HG02678 (cell line): Measurements from ENCODE around the gene INSYN1.
"Not testable (repeated sequence)": the region's sequence is repeated elsewhere in the genome, so short reads cannot be mapped to it uniquely, and the experiment has no call there.

Experiments
- ATAC-seq: cut with Tn5 transposase; IDR thresholded peaks from one replicate; pipeline ENCODE4 v1.9.1; 2021; ENCODE audit warnings: mild to moderate bottlenecking, moderate library complexity; ENCODE audit not compliant: unreplicated experiment

The INSYN1 gene

GRCh38 chr15:73750438-73750837 lies 2.7 kb downstream of the INSYN1 start:
- no peak for ATAC-seq

GRCh38 chr15:73749971-73750370 lies 3.2 kb downstream of the INSYN1 start:
- no peak for ATAC-seq

DNA sequence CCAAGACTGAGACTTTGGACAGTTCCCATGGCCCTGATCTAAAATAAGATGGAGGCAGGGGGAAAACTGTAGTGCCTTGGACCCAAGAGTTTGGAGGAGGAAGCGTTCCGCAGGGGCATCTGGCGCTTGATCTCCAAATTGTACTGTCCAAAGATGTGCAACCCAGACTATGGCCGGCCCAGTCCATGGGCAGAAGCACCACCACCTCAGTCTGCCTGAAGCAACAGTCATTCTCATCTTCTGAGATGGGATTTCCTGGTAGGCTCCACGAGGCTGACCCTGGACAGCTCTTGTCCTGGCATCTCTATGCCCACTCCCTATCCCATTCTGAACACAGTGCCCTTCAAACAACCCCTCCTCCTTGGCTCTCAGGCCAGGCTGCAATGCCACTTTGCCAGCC lies 3.6 kb downstream of the INSYN1 start:
- ATAC-seq, result no peak

DNA sequence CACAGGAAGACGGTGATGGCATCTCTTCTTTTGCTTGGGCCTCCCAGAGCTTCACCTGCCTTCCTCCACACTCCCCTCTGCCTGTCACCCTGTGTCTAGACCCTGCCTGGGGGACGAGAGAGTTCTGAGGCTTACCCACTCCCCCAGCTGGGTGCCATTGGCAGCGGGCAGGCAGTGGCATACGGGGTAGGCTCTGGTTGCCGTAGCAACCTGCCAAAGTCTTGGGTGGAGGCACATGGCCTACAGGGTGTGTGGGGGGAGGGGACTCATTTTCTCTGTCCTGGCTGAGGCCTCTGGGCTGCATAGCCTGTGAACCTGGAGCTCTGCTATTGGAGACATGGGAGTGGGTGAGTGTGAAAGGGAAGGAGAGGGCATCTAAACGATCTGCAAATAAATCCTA lies 4.4 kb downstream of the INSYN1 start:
- ATAC-seq, result no peak

DNA sequence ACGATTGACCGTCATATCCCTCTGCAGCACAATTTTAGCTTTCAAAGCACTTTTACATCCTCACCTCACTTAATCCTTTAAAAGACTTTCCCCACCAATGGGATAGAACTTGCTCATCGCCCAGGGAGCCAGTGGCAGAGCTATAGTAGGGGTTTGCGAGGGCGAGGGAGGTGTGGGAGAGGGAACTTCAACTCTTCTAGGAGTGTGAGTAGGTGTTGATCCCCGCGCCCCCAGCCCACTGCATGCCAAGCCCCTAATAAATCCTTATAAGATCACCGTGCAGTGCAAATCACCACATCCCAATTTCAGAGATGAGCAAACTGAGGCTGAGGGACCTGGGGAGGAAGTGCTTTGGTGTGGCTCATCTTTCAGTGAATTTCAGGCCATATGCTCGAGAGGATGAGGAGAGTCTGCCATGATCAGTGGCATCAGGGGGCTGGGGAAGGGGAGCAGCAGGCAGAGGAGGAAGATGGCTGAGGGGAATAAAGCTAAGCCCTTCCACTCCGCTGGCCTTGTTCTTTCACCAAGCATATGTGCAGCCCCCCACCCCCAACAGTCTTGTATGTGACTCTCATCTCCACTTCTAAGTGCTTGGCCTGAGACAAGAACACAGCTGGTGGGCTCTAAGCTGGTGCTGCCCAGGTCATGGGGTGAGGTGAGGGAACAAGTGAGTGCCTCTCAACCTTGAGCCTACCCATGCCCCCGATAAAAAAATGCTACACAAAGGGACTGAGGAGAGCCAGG lies 5.1 kb downstream of the INSYN1 start:
- no peak for ATAC-seq

DNA sequence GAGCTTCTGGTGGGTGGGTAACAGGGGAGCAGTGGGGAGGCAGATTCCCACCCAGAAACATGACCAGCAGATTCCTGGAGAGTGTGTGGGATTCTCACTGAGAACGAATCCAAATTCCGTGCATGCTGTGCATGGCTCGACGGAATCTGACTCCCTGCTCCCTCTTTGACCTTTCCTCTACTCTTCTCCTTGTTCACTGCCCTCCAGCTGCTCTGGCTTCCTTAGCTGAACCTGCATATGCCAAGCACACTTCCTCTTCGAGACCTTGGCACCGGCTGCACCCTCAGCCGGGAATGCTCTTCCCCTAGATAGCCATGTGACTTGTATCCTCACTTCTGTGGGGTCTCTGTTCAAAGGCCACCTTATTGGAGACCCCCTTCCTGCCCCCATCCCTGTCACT lies 6.3 kb downstream of the INSYN1 start:
- ATAC-seq, result no peak

GRCh38 chr15:73746261-73746660 lies 6.9 kb downstream of the INSYN1 start:
- no peak for ATAC-seq

- no peak for ATAC-seq
Observed at GRCh38 chr15:73745073-73745472, 8.1 kb downstream of the INSYN1 start.

DNA sequence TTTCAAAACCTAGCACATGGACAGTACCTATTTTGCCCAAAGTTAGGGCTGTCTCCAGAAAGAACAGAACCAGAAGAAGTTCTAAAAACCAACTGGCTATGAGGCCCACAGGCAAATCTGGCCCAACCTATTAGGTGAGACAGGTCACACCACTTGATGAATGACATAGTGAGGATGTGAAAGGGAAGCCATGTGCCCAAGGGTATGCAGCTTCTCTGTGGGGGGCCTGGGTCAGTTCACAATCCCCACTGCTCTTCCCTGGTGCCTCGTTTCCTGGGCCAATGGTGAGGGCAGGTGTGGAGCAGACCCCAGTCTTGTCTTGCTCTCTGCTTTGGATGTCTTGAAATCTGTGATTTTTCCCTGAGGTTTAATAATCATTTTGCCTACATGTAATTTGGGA lies 8.9 kb downstream of the INSYN1 start:
- ATAC-seq, result no peak

DNA sequence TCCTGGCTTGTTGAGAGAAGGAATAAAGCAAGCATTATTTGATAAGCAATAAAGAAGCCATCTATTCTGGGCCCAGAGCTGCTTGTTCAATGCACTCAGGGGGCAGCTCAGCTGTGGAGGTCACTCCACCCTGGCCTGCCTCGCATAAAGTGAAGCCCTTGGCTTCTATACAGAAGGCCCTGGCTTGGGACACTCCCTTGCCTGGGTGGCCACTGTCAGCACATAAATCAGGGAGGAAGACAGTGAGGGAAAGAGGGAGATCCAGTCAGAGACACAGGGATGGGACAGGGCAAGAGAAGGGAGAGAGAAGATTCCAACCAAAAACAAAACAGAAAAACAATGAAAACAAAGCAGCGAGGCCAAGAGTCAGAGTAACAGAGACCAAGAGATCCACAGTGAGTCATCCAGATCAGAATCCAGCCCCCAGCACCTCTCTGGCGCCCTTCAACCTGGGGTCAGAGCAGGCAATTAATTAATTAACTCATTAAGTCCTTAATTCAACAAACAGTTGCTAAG lies 11.8 kb downstream of the INSYN1 start:
- ATAC-seq, result no peak

- ATAC-seq, result no peak
Observed at GRCh38 chr15:73740152-73741048, 12.8 kb downstream of the INSYN1 start.

DNA sequence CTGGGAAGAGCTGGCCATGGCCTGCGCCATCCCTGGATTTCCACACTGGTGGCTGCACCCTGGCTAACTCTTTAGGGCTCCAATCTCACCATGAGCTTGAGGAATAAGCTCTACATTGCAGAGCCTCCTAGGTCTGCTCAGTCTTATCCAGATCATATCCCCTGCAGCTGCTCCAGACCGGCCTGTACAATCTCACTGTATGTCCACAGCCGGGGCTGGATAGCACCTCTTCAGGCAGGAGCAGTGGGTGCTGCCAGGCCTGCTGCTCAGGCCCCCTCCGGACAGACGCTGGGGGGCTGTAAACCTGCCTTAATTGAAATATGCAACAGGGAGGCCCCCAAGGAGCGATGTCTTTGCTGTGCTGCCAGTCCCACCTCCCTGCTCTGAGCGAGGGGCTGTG lies 15.6 kb downstream of the INSYN1 start:
- no peak for ATAC-seq

DNA sequence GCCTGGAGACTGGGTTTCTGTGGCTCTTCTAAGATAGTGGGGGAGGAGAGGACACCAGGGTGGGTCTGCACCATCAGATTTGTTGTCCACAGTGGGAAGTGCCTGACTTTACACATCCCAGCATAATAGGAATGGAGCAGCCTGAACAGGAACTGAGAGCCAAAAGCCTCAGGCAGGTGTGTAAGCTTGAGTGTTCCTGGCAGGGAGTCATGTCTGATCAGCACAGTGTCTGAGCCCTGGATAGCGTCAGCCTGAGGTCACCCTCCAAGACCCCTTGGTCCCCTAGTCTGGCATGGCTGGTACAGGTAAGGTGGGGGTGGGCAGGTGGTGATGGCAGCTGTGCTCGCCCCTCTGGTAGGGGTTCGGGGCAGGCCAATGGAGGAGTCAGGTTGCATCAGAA lies 20.2 kb downstream of the INSYN1 start:
- ATAC-seq, result no peak

- not testable (repeated sequence) for ATAC-seq
Observed at GRCh38 chr15:73732051-73732450, 21.1 kb downstream of the INSYN1 start.

DNA sequence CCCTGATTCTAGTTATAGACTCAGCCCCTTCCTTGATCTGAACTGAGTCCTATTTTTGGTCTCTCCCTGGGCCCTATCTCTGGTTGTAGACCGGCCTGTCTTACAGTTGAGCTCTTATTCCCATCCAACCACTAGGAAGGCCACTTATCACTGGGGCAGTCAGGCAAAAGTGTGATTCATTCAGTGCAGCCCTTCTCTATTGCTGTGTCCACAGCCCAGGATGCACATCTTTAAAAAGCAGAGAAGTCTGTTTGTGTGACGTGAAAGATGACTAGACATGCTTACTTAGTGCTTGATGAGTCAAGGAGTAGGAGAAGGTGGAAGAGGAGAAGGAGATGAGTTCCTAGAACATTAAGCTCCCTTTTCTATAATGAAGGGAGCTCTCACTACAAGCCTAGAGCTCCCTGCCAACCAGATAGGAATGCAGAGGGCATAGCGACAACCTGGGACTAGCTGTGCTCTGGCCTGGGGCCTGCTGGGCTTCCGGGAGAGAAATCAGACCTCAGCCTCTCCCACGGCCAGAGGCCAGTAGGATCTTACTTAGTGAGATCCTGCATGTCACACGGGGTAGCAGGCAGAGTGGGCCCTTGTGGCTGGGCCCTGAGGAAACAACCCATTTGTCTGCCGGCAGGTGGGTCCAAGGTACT lies 25.7 kb downstream of the INSYN1 start:
- no peak for ATAC-seq

DNA sequence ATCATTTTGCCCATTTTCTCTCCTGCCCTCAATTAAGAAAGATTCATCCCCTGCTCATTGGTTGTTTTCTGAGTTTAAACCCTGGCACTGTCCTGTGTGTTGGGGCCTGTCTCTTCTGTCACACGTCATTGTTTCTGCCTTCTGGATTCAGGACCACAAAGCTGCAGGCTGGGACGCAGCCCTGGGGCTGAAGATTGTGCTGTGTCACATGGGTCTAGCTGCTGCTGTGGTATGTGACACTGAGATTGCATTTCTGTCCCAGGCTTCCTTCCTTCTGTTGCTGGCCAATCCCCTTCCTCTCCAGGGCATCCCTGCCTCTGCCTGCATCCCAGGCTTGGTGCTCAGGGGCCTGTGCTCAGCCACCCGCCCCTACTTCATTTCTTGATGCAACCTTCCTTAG lies 28.9 kb downstream of the INSYN1 start:
- ATAC-seq, result no peak

DNA sequence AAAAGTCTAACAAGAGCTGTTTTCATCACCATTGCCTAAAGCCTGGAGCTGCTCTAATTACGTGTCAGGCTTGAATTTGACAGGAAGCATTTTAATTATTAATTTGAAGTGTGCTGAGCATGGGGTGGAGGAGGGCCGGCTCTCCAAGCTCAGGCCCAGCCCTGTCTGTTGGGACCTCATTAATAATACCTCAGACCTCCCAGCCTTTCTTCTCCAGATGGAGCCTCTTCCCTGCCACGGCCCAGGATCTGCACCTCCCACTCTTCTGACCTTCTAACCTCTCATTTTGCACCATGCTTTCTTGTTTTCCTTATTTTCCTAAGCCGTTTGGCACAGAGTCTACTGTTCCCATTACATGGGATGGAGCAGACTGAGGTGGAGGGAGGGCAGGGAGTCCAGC lies 30.0 kb downstream of the INSYN1 start:
- ATAC-seq, result no peak

DNA sequence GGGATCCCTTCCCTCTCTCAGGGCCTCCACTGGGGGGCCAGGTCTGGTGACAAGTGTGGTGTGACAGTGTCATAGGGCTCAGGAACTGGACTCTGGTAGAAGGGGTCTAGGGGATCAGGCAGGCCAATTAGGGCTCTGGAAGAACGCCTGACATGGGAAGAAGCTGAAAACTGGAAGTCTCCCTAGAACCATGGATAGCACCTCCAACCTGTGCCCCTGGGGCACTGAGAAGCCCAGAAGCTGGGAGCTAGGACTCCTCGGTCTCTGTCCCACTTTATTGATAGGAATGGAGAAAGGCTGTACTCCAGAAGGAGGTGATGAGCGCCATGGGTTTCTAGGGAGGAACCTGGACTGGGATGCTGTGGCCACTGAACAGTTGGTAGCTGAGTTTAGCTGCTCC lies 30.7 kb downstream of the INSYN1 start:
- ATAC-seq, result no peak

GRCh38 chr15:73718694-73719093 lies 34.5 kb downstream of the INSYN1 start:
- no peak for ATAC-seq

GRCh38 chr15:73717802-73718201 lies 35.3 kb downstream of the INSYN1 start:
- no peak for ATAC-seq

DNA sequence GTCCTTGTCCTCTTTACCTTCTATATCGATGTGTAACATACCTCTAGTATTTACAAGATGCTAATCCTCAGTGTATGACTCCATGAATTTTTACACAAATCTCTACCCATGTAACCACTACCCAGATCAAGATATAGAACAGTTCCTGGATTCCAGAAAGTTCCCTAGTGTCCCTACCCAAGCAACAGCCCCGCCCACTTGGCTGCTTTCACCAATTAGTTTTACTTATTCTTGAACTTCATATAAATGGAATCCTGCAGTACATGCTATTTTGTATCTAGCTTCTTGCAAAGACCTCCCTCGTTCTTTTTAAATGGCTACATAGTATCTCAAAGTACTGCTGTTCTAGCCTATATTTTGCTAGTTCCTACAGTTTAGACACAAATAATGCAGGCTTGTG lies 35.9 kb downstream of the INSYN1 start:
- no peak for ATAC-seq

DNA sequence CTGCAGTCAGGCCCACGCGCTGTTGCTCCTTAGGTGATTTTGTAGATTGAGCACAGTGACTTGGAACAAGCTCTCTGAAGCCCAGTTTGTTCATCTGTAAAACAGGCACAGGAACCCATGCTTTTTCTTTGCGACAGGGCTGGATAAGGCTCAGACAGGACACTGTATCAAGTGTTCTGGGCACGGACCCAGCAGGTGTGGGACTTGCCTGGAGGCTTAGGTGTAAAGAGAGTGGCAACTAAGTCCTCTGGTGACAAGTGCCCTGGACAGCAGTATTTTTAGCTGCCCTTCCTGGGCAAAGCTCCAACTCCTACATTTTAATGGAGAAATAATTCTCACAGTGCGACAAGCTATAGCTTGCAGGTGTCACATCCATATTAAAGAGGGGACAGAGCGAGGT lies 36.7 kb downstream of the INSYN1 start:
- no peak for ATAC-seq
